CD4-positive, alpha-beta T cell (primary cell): ENCODE results near the gene ELL3. TPM values are rescaled to one million over a fixed set of nuclear protein-coding genes. Genes with fewer than 3 reads are reported as not detected.
A peak's percentile ranks its signal among the peaks of the same experiment; 100 is the strongest.
"Not testable (repeated sequence)": the region's sequence is repeated elsewhere in the genome, so short reads cannot be mapped to it uniquely, and the experiment has no call there.

ENCODE experiments used
- ATAC-seq: fragments of 200-7000 bp; cut with Tn5 transposase; one replicate; pipeline ENCODE4 v1.10.0; 2022; ENCODE audit warnings: mild to moderate bottlenecking; ENCODE audit not compliant: poor library complexity
- CTCF ChIA-PET: fragments of 350-600 bp; sonication (Branson Sonifier 250); formaldehyde crosslinking; loops from one replicate; lab custom pipeline; 2021; ENCODE audit warnings: antibody characterized with exemption, inconsistent platforms; lab: Charles Lee
- POLR2A ChIA-PET: fragments of 350-600 bp; sonication (Branson Sonifier 250); formaldehyde crosslinking; loops from one replicate; lab custom pipeline; 2021; ENCODE audit warnings: antibody characterized with exemption, inconsistent platforms; lab: Charles Lee
- DNase-seq, 14 experiments: peaks; one replicate each; pipeline ENCODE4 v3.0.0-alpha.2; 2013 to 2020; ENCODE audit warnings: mixed read lengths in 2 of 14
- H3K27ac ChIP-seq, 2 donors: one replicate each; pipeline versions ENCODE4 v1.5.1 to v1.7.0; 2013; ENCODE audit warnings: low read length in 2 of 2, low read depth in 1 of 2, mild to moderate bottlenecking in 1 of 2
- H3K27me3 ChIP-seq, 2 experiments: 1 replicate in 1 of 2; 2 replicates in 1 of 2; pipeline versions ENCODE4 v1.6.1 to v1.7.0; 2013; ENCODE audit warnings: low read length in 2 of 2, control low read depth in 1 of 2, mild to moderate bottlenecking in 1 of 2, moderate library complexity in 1 of 2; ENCODE audit not compliant: insufficient read depth in 2 of 2, control insufficient read depth in 1 of 2
- H3K36me3 ChIP-seq: one replicate; pipeline ENCODE4 v1.6.1; 2013; ENCODE audit warnings: low read length, control low read depth; ENCODE audit not compliant: insufficient read depth
- H3K4me1 ChIP-seq: one replicate; pipeline ENCODE4 v1.6.1; 2013; ENCODE audit warnings: low read length, control low read depth; ENCODE audit not compliant: insufficient read depth
- H3K4me3 ChIP-seq: one replicate; pipeline ENCODE4 v1.5.1; 2013; ENCODE audit warnings: mild to moderate bottlenecking, low read length, moderate library complexity
- H3K9me3 ChIP-seq, 2 experiments: 1 replicate in 1 of 2; 2 replicates in 1 of 2; pipeline versions ENCODE4 v1.6.1 to v1.7.0; 2013; ENCODE audit warnings: low read length in 2 of 2, mild to moderate bottlenecking in 2 of 2, control low read depth in 1 of 2, moderate library complexity in 1 of 2; ENCODE audit not compliant: control insufficient read depth in 1 of 2, insufficient read depth in 1 of 2
- H3K27ac Mint-ChIP-seq: one replicate; pipeline ENCODE4 v1.8.0; 2020; ENCODE audit warnings: mixed read lengths
- H3K27me3 Mint-ChIP-seq: one replicate; pipeline ENCODE4 v1.8.0; 2021; ENCODE audit warnings: mixed read lengths
- H3K36me3 Mint-ChIP-seq: one replicate; pipeline ENCODE4 v1.8.0; 2021; ENCODE audit warnings: low read depth, mixed read lengths
- H3K4me1 Mint-ChIP-seq: one replicate; pipeline ENCODE4 v1.8.0; 2021; ENCODE audit warnings: low read depth, mixed read lengths
- H3K4me3 Mint-ChIP-seq: one replicate; pipeline ENCODE4 v1.8.0; 2020; ENCODE audit warnings: mild to moderate bottlenecking, mixed read lengths
- H3K9me3 Mint-ChIP-seq: one replicate; pipeline ENCODE4 v1.8.0; 2020; ENCODE audit warnings: mixed read lengths
- CTCF ChIP-seq: fragments of 200-600 bp; IDR thresholded peaks from one replicate; pipeline ENCODE4 v1.8.0; 2022; ENCODE audit warnings: antibody characterized with exemption, mild to moderate bottlenecking
- intact Hi-C, 2 experiments: fragments of 100-400 bp; cut with DNase I in 1 of 2; cut with micrococcal nuclease in 1 of 2; formaldehyde crosslinking; loops; one replicate each; pipeline versions ENCODE4 v1.15.1 to v1.9.0; 2023 to 2025; cut with DNase I, micrococcal nuclease
- polyA plus RNA-seq, 2 donors: library from polyadenylated mRNA; unstranded; fragments of 120-200 nt; gene quantifications; one replicate each; pipeline ENCODE4 v1.2.1, GENCODE V29; 2013
- total RNA-seq, 174 experiments: library from RNA in 2 of 174; stranded (reverse) in 2 of 174; gene quantifications; one replicate each; pipeline ENCODE4 v1.2.3 and lab custom pipeline; 2021 to 2026

ELL3 gene
- total RNA-seq, result 1 to 10 TPM; 1.1 to 2.3 TPM
- polyA plus RNA-seq (2013, experiment 1 of 2), result 1.5 TPM
- 1.2 TPM for polyA plus RNA-seq (2013, experiment 2 of 2)
- 0 to 0.46 (median 0.07) reads per million in 172 experiments for total RNA-seq (lab: John Stamatoyannopoulos, UW)

- Mint-ChIP-seq H3K27ac (peak within 1 kb of the TSS; percentile 94), H3K9me3 (no peaks in the 10 kb centered on the region), H3K4me1 (peaks cover 22% of the 10 kb centered on the region), H3K27me3 (no peaks in the 10 kb centered on the region), H3K4me3 (peak within 1 kb of the TSS; percentile 94), H3K36me3 (peaks cover 29% of the 10 kb centered on the region)
- Histone ChIP-seq H3K27ac (peak within 1 kb of the TSS; percentile 63 to 82), H3K9me3 (no peaks in the 10 kb centered on the region), H3K4me3 (peak within 1 kb of the TSS; percentile 79), H3K27me3 (no peaks in the 10 kb centered on the region), H3K36me3 (peaks cover 15% of the 10 kb centered on the region), H3K4me1 (peaks cover 25% of the 10 kb centered on the region)
- intact Hi-C loops, result loop anchor here (1.0 to 2.0 kb wide), 5 partner anchors 15 to 48 kb away; partner anchors contain the start of genes HYPK (in 1 of the 2), MFAP1 (in 1 of the 2), SERF2 (in 1 of the 2) and SERINC4 (in 1 of the 2)
- DNase-seq (peak; percentile 62 to 90 (median 74)), ATAC-seq (peak; percentile 79)
- POLR2A ChIA-PET, result interaction anchor here (0.8 to 4.4 kb wide), 13 partner anchors 8 to 650 kb away, joined by 3 to 55 read pairs (median 5); partner anchors contain the start of genes CTDSPL2, HYPK, MFAP1 and SERF2
- CTCF ChIA-PET, result interaction anchor here (0.8 to 3.4 kb wide), 14 partner anchors 9 to 91 kb away, joined by 3 to 29 read pairs (median 4); partner anchors contain the start of genes HYPK, PDIA3, SERF2 and SERINC4
- TF ChIP-seq CTCF, result no peak
Measured at GRCh38 chr15:43776718-43777266, at the start of gene ELL3. Gene ELL3 (minus strand): TSS chr15:43776966. CDS start chr15:43776901, 65 bp downstream.

- Histone ChIP-seq H3K4me3 (peak overlapping the region; percentile 86), H3K27me3 (no peaks in the 10 kb centered on the region), H3K9me3 (no peaks in the 10 kb centered on the region), H3K27ac (peak overlapping the region; percentile 65 to 86), H3K36me3 (peaks cover 4% of the 10 kb centered on the region), H3K4me1 (peaks cover 66% of the 10 kb centered on the region)
- intact Hi-C loops, result loop anchor here (5.0 to 10.0 kb wide), 4 partner anchors 34 to 901 kb away; partner anchors contain the start of genes SERF2 (in 2 of the 2), CTDSPL2 (in 1 of the 2), GOLM2 (in 1 of the 2) and TTBK2 (in 1 of the 2)
- Mint-ChIP-seq H3K4me1 (peaks cover 58% of the 10 kb centered on the region), H3K36me3 (peaks cover 17% of the 10 kb centered on the region), H3K4me3 (peak overlapping the region; percentile 88), H3K27me3 (no peaks in the 10 kb centered on the region), H3K9me3 (no peaks in the 10 kb centered on the region), H3K27ac (peak overlapping the region; percentile 89)
- no peak for ATAC-seq
- no peak for TF ChIP-seq CTCF
- CTCF ChIA-PET, result no interaction called here
- POLR2A ChIA-PET, result interaction anchor here (0.7 to 3.4 kb wide), 3 partner anchors 26 to 1374 kb away, joined by 3 to 33 read pairs (median 15); partner anchors contain the start of genes ELL3, HYPK and SERINC4
- DNase-seq, result no peak
Measured at GRCh38 chr15:43826029-43826507, 49.3 kb upstream of the ELL3 start.

GRCh38 chr15:43825305-43825704, 48.5 kb upstream of the ELL3 start:
- ChIA-PET POLR2A (interaction anchor here (1.0 to 4.2 kb wide), 15 partner anchors 17 to 1761 kb away, joined by 3 to 74 read pairs (median 6); partner anchors contain the start of genes BLOC1S6, CTDSPL2, ELL3 and GANC), CTCF (interaction anchor here (1.0 to 1.1 kb wide), 2 partner anchors 11 to 23 kb away, joined by 3 read pairs; no protein-coding TSS in a partner anchor)
- ATAC-seq, H3K36me3 ChIP-seq, H3K9me3 Mint-ChIP-seq, H3K4me3 ChIP-seq, H3K27ac ChIP-seq, DNase-seq, H3K27me3 Mint-ChIP-seq, H3K9me3 ChIP-seq, H3K27me3 ChIP-seq: not testable (repeated sequence)
- Mint-ChIP-seq H3K4me1 (peaks cover 62% of the 10 kb centered on the region), H3K36me3 (peaks cover 20% of the 10 kb centered on the region), H3K4me3 (peak overlapping the region; percentile 88), H3K27ac (peak overlapping the region; percentile 97)
- peaks cover 66% of the 10 kb centered on the region for H3K4me1 ChIP-seq
- intact Hi-C loops, result loop anchor here (2.0 to 10.0 kb wide), 6 partner anchors 25 to 901 kb away; partner anchors contain the start of genes SERF2 (in 2 of the 2), CTDSPL2 (in 1 of the 2), ELL3 (in 1 of the 2) and GOLM2 (in 1 of the 2)
